Endothelial cell of umbilical vein (primary cell): Measurements from ENCODE around the gene VSNL1. TPM values are rescaled to one million over a fixed set of nuclear protein-coding genes. Genes with fewer than 3 reads are reported as not detected.

Experiments used
- BruUV-seq: library from RNA; stranded (reverse); fragments of 400-500 nt; replicated peaks from 2 replicates; lab custom pipeline; 2021; lab: Mats Ljungman, UMichigan
- CTCF ChIA-PET: fragments of 300-600, 350-600 bp; sonication (Branson Sonifier 250); formaldehyde crosslinking; loops from one replicate; lab custom pipeline; 2021; ENCODE audit warnings: antibody characterized with exemption, inconsistent platforms; lab: Charles Lee
- POLR2A ChIA-PET: fragments of 300-600, 350-600 bp; sonication (Branson Sonifier 250); formaldehyde crosslinking; loops from one replicate; lab custom pipeline; 2021; ENCODE audit warnings: antibody characterized with exemption, inconsistent platforms; lab: Charles Lee
- DNase-seq: peaks from one replicate; pipeline ENCODE4 v3.0.0-alpha.2; 2011; ENCODE audit warnings: low read depth, low spot score
- FAIRE-seq: peaks from 2 replicates; lab custom pipeline; 2011; peaks lifted over from hg19 to GRCh38; lab: Jason Lieb, UNC
- H2AFZ ChIP-seq: 2 replicates; pipeline ENCODE4 v1.6.0; 2012; ENCODE audit warnings: low read depth, low read length, control low read depth, inconsistent platforms
- H3K27ac ChIP-seq: 2 replicates; pipeline ENCODE4 v1.5.1; 2011; ENCODE audit warnings: low read depth, mild to moderate bottlenecking, control low read depth, low read length, moderate library complexity; ENCODE audit not compliant: insufficient read depth
- H3K27me3 ChIP-seq, 2 experiments: 2 replicates each; pipeline versions ENCODE4 v1.6.0 to v1.6.1; 2011; ENCODE audit warnings: low read length in 2 of 2, mixed read lengths in 1 of 2; ENCODE audit not compliant: control insufficient read depth in 2 of 2, insufficient read depth in 2 of 2
- H3K36me3 ChIP-seq, 2 experiments: 2 replicates in 1 of 2; 3 replicates in 1 of 2; pipeline ENCODE4 v1.5.1; 2011; ENCODE audit warnings: low read length in 2 of 2, mild to moderate bottlenecking in 1 of 2, moderate library complexity in 1 of 2; ENCODE audit not compliant: control insufficient read depth in 2 of 2, insufficient read depth in 2 of 2; ENCODE audit errors: extremely low read depth in 1 of 2
- H3K4me1 ChIP-seq: 3 replicates; pipeline ENCODE4 v1.5.1; 2011; ENCODE audit warnings: mild to moderate bottlenecking, low read length; ENCODE audit not compliant: control insufficient read depth, insufficient read depth; ENCODE audit errors: extremely low read depth
- H3K4me2 ChIP-seq: 2 replicates; pipeline ENCODE4 v1.6.1; 2011; ENCODE audit warnings: low read length, control low read depth, mixed read lengths; ENCODE audit not compliant: insufficient read depth
- H3K4me3 ChIP-seq, 3 experiments: fragments of 200-600 bp in 1 of 3; sonication (generic), shearing (Covaris generic) in 1 of 3; replicated peaks in 1 of 3; 2 replicates each; pipeline ENCODE4 v1.5.1; 2011 to 2016; ENCODE audit warnings: control low read depth in 3 of 3, low read length in 3 of 3, mild to moderate bottlenecking in 2 of 3, inconsistent platforms in 1 of 3, low read depth in 1 of 3, moderate library complexity in 1 of 3; ENCODE audit not compliant: insufficient read depth in 1 of 3
- H3K79me2 ChIP-seq: 2 replicates; pipeline ENCODE4 v1.6.0; 2012; ENCODE audit warnings: low read length, inconsistent platforms; ENCODE audit not compliant: control insufficient read depth, insufficient read depth
- H3K9ac ChIP-seq: replicated peaks from 2 replicates; pipeline ENCODE3; 2011; ENCODE audit warnings: low read length, control low read depth; ENCODE audit not compliant: insufficient read depth; ENCODE audit errors: extremely low read depth
- H3K9me1 ChIP-seq: replicated peaks from 3 replicates; pipeline ENCODE4 v1.6.0; 2011; ENCODE audit warnings: mild to moderate bottlenecking, low read length; ENCODE audit not compliant: control insufficient read depth, insufficient read depth; ENCODE audit errors: extremely low read depth
- H3K9me3 ChIP-seq: replicated peaks from 2 replicates; pipeline ENCODE4 v1.5.1; 2012; ENCODE audit warnings: low read length, inconsistent platforms; ENCODE audit not compliant: control insufficient read depth, insufficient read depth
- H4K20me1 ChIP-seq: replicated peaks from 2 replicates; pipeline ENCODE3; 2011; ENCODE audit warnings: mild to moderate bottlenecking, low read length; ENCODE audit not compliant: control insufficient read depth, insufficient read depth; ENCODE audit errors: extremely low read depth
- EZH2 ChIP-seq: IDR thresholded peaks from 2 replicates; pipeline ENCODE4 v1.6.1; 2012; ENCODE audit warnings: borderline replicate concordance, low read depth, mild to moderate bottlenecking, moderate library complexity, low read length, inconsistent platforms; ENCODE audit not compliant: severe bottlenecking
- FOS ChIP-seq: IDR thresholded peaks from 2 replicates; pipeline ENCODE4 v1.6.1; 2011; ENCODE audit warnings: mild to moderate bottlenecking, low read length, moderate library complexity, borderline replicate concordance; ENCODE audit not compliant: insufficient read depth
- GATA2 ChIP-seq: IDR thresholded peaks from 2 replicates; pipeline ENCODE4 v1.7.0; 2011; ENCODE audit warnings: low read depth, mild to moderate bottlenecking, moderate library complexity, mixed read lengths, low read length; ENCODE audit not compliant: insufficient read length, insufficient read depth
- dilution Hi-C: fragments of 300-500 bp; cut with MboI; formaldehyde crosslinking; loops from one replicate; pipeline ENCODE4 v1.15.0; 2019; ENCODE audit warnings: low sequenced_read_pairs; ENCODE audit not compliant: extremely low pct_ligation_motif_present
- intact Hi-C: fragments of 100-400 bp; cut with micrococcal nuclease; formaldehyde crosslinking; loops from one replicate; pipeline ENCODE4 v1.10.0; 2022
- polyA plus RNA-seq, 4 experiments: library from polyadenylated mRNA; depleted of rRNA in 3 of 4; stranded (reverse) in 3 of 4; unstranded in 1 of 4; fragments of >200 nt; gene quantifications; 2 replicates each; pipeline versions ENCODE4 v1.2.1 to v1.2.3, GENCODE V29; 2011 to 2012; ENCODE audit warnings: missing spikeins in 1 of 4
- total RNA-seq: library from RNA; stranded (reverse); gene quantifications from 2 replicates; pipeline ENCODE4 v1.2.3, GENCODE V29; 2021
- TF ChIP-seq, protein P1 (sequence below), 2 donors: IDR thresholded peaks; 1 replicate in 1 of 2; 2 replicates in 1 of 2; pipeline ENCODE4 v1.5.1; 2011; ENCODE audit warnings: low read length in 2 of 2, mild to moderate bottlenecking in 2 of 2, moderate library complexity in 2 of 2, control low read depth in 1 of 2, inconsistent platforms in 1 of 2, low read depth in 1 of 2; ENCODE audit not compliant: insufficient read depth in 1 of 2; ENCODE audit errors: extremely low read depth in 1 of 2
- TF ChIP-seq, protein P2 (sequence below): IDR thresholded peaks from 2 replicates; pipeline ENCODE4 v1.6.1; 2011; ENCODE audit not compliant: insufficient read depth, insufficient read length

The VSNL1 gene
- total and polyA plus RNA-seq, 2 donors (not counting 3 experiments of a cell fraction or from before 2014, with no cell fraction given): not detected

DNA sequence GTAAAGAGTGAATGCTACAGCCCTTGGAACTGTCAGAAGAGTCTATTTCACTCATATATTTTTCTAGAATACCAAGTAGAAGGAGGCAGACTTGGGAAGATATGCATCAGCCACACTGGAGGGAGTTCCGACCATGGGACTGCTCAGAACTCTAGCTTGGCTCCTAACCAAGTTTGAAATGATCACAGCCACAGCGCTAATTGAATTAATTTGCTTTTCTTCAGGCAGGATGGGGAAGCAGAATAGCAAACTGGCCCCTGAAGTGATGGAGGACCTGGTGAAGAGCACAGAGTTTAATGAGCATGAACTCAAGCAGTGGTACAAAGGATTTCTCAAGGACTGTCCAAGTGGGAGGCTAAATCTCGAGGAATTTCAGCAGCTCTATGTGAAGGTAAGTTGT, 51.4 kb downstream of the VSNL1 start:
- H4K20me1 ChIP-seq: no peaks in the 10 kb centered on the region
- POLR2A ChIA-PET: no interaction called here
- H3K27ac ChIP-seq: no peak overlapping the region
- no peak overlapping the region for H3K4me2 ChIP-seq
- dilution Hi-C loops (no loop called here), intact Hi-C loops (no loop called here)
- CTCF ChIA-PET: no interaction called here
- TF ChIP-seq, protein P1, sequence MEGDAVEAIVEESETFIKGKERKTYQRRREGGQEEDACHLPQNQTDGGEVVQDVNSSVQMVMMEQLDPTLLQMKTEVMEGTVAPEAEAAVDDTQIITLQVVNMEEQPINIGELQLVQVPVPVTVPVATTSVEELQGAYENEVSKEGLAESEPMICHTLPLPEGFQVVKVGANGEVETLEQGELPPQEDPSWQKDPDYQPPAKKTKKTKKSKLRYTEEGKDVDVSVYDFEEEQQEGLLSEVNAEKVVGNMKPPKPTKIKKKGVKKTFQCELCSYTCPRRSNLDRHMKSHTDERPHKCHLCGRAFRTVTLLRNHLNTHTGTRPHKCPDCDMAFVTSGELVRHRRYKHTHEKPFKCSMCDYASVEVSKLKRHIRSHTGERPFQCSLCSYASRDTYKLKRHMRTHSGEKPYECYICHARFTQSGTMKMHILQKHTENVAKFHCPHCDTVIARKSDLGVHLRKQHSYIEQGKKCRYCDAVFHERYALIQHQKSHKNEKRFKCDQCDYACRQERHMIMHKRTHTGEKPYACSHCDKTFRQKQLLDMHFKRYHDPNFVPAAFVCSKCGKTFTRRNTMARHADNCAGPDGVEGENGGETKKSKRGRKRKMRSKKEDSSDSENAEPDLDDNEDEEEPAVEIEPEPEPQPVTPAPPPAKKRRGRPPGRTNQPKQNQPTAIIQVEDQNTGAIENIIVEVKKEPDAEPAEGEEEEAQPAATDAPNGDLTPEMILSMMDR (IDR thresholded peaks at IDR 0.05; ENCODE audit: extremely low read depth in 1 of 2, insufficient read depth in 1 of 2, low read depth in 1 of 2, low read length in 2 of 2): no peak
- H3K4me1 ChIP-seq: no peaks in the 10 kb centered on the region
- no peaks in the 10 kb centered on the region for H3K27me3 ChIP-seq
- H3K9ac ChIP-seq: no peak overlapping the region
- no peaks in the 10 kb centered on the region for H3K9me1 ChIP-seq
- no peak overlapping the region for H2AFZ ChIP-seq
- H3K79me2 ChIP-seq: no peaks in the 10 kb centered on the region
- no TSS peak for BruUV-seq
- no peaks in the 10 kb centered on the region for H3K36me3 ChIP-seq
- no peak overlapping the region for H3K4me3 ChIP-seq
- no peaks in the 10 kb centered on the region for H3K9me3 ChIP-seq
- FAIRE-seq (no peak), DNase-seq (no peak)

DNA sequence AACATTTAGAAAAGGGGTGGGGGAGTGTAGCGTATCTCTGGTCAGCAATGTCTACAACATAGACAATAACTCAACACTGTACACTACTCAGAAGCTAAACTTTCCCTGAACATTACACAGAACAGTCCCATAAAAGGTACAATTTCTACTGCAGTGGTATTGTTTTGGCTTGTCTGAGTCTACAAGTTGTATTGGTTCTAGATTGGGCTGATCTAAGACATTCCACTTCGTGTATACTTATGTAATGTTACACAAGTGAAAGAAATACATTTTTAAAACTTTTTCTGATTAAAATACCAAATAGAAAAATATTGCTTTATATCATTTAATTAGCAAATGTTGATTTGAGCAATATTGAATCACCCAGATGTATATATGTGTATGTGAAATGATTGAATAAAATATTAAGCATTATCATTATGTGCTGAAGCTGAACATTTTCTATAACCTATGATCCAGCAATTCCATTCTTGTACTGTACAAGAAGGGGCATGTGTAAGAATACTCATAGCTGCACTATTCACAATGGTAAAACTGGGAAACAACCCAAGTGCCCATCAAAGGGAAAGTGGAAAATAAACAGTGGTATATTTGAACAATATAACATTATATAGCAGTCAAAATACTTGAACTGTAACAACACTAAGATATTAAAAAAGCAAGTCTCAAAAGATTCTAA, 52.4 kb downstream of the VSNL1 start:
- Histone ChIP-seq H4K20me1 (no peaks in the 10 kb centered on the region), H3K9me3 (no peaks in the 10 kb centered on the region), H2AFZ (no peak overlapping the region), H3K27ac (no peak overlapping the region), H3K27me3 (no peaks in the 10 kb centered on the region), H3K4me2 (no peak overlapping the region), H3K9ac (no peak overlapping the region), H3K79me2 (no peaks in the 10 kb centered on the region), H3K9me1 (no peaks in the 10 kb centered on the region), H3K4me1 (no peaks in the 10 kb centered on the region), H3K4me3 (no peak overlapping the region), H3K36me3 (no peaks in the 10 kb centered on the region)
- ChIA-PET CTCF (no interaction called here), POLR2A (no interaction called here)
- TF ChIP-seq FOS (no peak), EZH2 (no peak), GATA2 (no peak)
- TF ChIP-seq, protein P2, sequence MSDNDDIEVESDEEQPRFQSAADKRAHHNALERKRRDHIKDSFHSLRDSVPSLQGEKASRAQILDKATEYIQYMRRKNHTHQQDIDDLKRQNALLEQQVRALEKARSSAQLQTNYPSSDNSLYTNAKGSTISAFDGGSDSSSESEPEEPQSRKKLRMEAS: no peak
- intact Hi-C loops: no loop called here
- no TSS peak for BruUV-seq
- DNase-seq: no peak
- dilution Hi-C loops: no loop called here
- no peak for FAIRE-seq
